IPS-18a (cell line): ENCODE results near the gene NHERF1.

Source experiments
- H3K27ac ChIP-seq: one replicate; pipeline ENCODE4 v1.5.1; 2013; ENCODE audit warnings: low read length
- H3K27me3 ChIP-seq: one replicate; pipeline ENCODE4 v1.6.1; 2013; ENCODE audit warnings: mild to moderate bottlenecking, low read length; ENCODE audit not compliant: control insufficient read depth, insufficient read depth
- H3K36me3 ChIP-seq: one replicate; pipeline ENCODE4 v1.6.1; 2013; ENCODE audit warnings: low read depth, low read length; ENCODE audit not compliant: control insufficient read depth
- H3K4me1 ChIP-seq: one replicate; pipeline ENCODE4 v1.6.1; 2013; ENCODE audit warnings: low read depth, low read length; ENCODE audit not compliant: control insufficient read depth
- H3K4me3 ChIP-seq: one replicate; pipeline ENCODE4 v1.5.1; 2013; ENCODE audit warnings: low read length
- H3K9ac ChIP-seq: one replicate; pipeline ENCODE4 v1.6.1; 2013; ENCODE audit warnings: mild to moderate bottlenecking, low read length, moderate library complexity
- H3K9me3 ChIP-seq: one replicate; pipeline ENCODE4 v1.6.1; 2013; ENCODE audit warnings: low read depth, low read length; ENCODE audit not compliant: control insufficient read depth

NHERF1 gene

GRCh38 chr17:74734256-74734655 lies 14.2 kb upstream of the NHERF1 start:
- Histone ChIP-seq H3K36me3 (no peaks in the 10 kb centered on the region), H3K9me3 (no peaks in the 10 kb centered on the region), H3K9ac (no peak overlapping the region), H3K27ac (no peak overlapping the region), H3K4me1 (peaks cover 8% of the 10 kb centered on the region), H3K4me3 (no peak overlapping the region), H3K27me3 (peaks cover 45% of the 10 kb centered on the region)

- Histone ChIP-seq H3K9me3 (no peaks in the 10 kb centered on the region), H3K4me1 (peaks cover 8% of the 10 kb centered on the region)
Measured at GRCh38 chr17:74736513-74737298, 11.7 kb upstream of the NHERF1 start, which contains the start of gene RAB37. Gene RAB37 (plus strand): TSS chr17:74737256. CDS start chr17:74737273, 17 bp downstream.

GRCh38 chr17:74737299-74738050 lies 11.0 kb upstream of the NHERF1 start:
- Histone ChIP-seq H3K27me3 (peaks cover 46% of the 10 kb centered on the region), H3K4me3 (peak overlapping the region; percentile 73), H3K9me3 (no peaks in the 10 kb centered on the region), H3K27ac (no peak overlapping the region), H3K9ac (no peak overlapping the region), H3K36me3 (no peaks in the 10 kb centered on the region), H3K4me1 (peaks cover 8% of the 10 kb centered on the region)

More at GRCh38 chr17:74736513-74737298, 11.7 kb upstream of the NHERF1 start, which contains the start of gene RAB37:
- no peak within 1 kb of the TSS for H3K9ac ChIP-seq
- H3K4me3 ChIP-seq = peak within 1 kb of the TSS; percentile 73
- H3K27me3 ChIP-seq = peaks cover 46% of the 10 kb centered on the region
- H3K36me3 ChIP-seq = no peaks in the 10 kb centered on the region
- H3K27ac ChIP-seq = no peak within 1 kb of the TSS

GRCh38 chr17:74738051-74738996 lies 10.1 kb upstream of the NHERF1 start:
- Histone ChIP-seq H3K4me1 (peaks cover 8% of the 10 kb centered on the region), H3K9ac (no peak overlapping the region), H3K9me3 (no peaks in the 10 kb centered on the region), H3K36me3 (no peaks in the 10 kb centered on the region), H3K27ac (no peak overlapping the region), H3K4me3 (peak overlapping the region; percentile 73), H3K27me3 (peaks cover 46% of the 10 kb centered on the region)

GRCh38 chr17:74739227-74739831 lies 9.1 kb upstream of the NHERF1 start:
- Histone ChIP-seq H3K9ac (no peak overlapping the region), H3K9me3 (no peaks in the 10 kb centered on the region), H3K4me3 (no peak overlapping the region), H3K36me3 (no peaks in the 10 kb centered on the region), H3K27ac (no peak overlapping the region), H3K27me3 (peaks cover 41% of the 10 kb centered on the region), H3K4me1 (peaks cover 8% of the 10 kb centered on the region)

- Histone ChIP-seq H3K4me3 (no peak overlapping the region), H3K4me1 (peaks cover 8% of the 10 kb centered on the region), H3K9ac (no peak overlapping the region), H3K27ac (no peak overlapping the region), H3K9me3 (no peaks in the 10 kb centered on the region), H3K36me3 (no peaks in the 10 kb centered on the region), H3K27me3 (peaks cover 37% of the 10 kb centered on the region)
Measured at GRCh38 chr17:74740173-74740572, 8.3 kb upstream of the NHERF1 start.

GRCh38 chr17:74740641-74741387 lies 7.6 kb upstream of the NHERF1 start:
- Histone ChIP-seq H3K27me3 (peaks cover 31% of the 10 kb centered on the region), H3K27ac (no peak overlapping the region), H3K36me3 (no peaks in the 10 kb centered on the region), H3K4me1 (peaks cover 11% of the 10 kb centered on the region), H3K9ac (no peak overlapping the region), H3K9me3 (no peaks in the 10 kb centered on the region), H3K4me3 (no peak overlapping the region)

- Histone ChIP-seq H3K4me1 (peaks cover 25% of the 10 kb centered on the region), H3K27me3 (peaks cover 21% of the 10 kb centered on the region), H3K36me3 (no peaks in the 10 kb centered on the region), H3K27ac (no peak overlapping the region), H3K9ac (no peak overlapping the region), H3K9me3 (no peaks in the 10 kb centered on the region), H3K4me3 (no peak overlapping the region)
Measured at GRCh38 chr17:74742153-74742515, 6.3 kb upstream of the NHERF1 start.

- Histone ChIP-seq H3K27ac (no peak overlapping the region), H3K27me3 (peaks cover 13% of the 10 kb centered on the region), H3K4me1 (peaks cover 23% of the 10 kb centered on the region), H3K4me3 (no peak overlapping the region), H3K9ac (no peak overlapping the region), H3K36me3 (no peaks in the 10 kb centered on the region), H3K9me3 (no peaks in the 10 kb centered on the region)
Measured at GRCh38 chr17:74742978-74743545, 5.4 kb upstream of the NHERF1 start.

GRCh38 chr17:74743755-74744154 lies 4.7 kb upstream of the NHERF1 start:
- Histone ChIP-seq H3K9ac (no peak overlapping the region), H3K4me3 (no peak overlapping the region), H3K27me3 (peaks cover 6% of the 10 kb centered on the region), H3K27ac (no peak overlapping the region), H3K4me1 (peaks cover 19% of the 10 kb centered on the region), H3K9me3 (no peaks in the 10 kb centered on the region), H3K36me3 (no peaks in the 10 kb centered on the region)
